ENCODE data around the gene C8B.

DNA sequence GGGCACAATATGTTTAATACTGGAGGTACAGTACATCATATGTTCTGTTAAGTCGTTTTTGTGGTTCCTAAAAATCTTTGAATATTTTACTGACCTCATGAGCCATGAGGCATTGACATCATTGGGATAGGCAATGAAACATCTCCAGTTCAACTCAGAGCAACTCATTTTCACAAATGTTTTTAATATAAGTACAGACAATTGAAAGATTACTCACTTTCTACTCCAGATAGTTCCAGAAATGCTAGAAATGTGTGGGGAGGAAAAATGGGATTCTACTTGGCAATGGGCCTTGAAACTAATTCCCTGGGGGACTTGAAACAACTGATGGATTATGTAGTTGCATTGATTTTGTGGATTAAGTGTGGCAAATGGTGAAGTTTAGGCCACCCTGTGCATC, 7.2 kb upstream of the C8B start:
- TF ChIP-seq EZH2 (IDR thresholded peaks at IDR 0.05; ENCODE audit: low read depth, unreplicated experiment) = no peak
- TF ChIP-seq EZH2phosphoT487 (IDR thresholded peaks at IDR 0.05; ENCODE audit: unreplicated experiment) = no peak
- no peak for TF ChIP-seq CTCF (conservative IDR thresholded peaks at IDR 0.05; ENCODE audit: low read depth in 2 of 2)
- TF ChIP-seq POLR2AphosphoS5 (IDR thresholded peaks at IDR 0.05; ENCODE audit: low read depth) = no peak
- TF ChIP-seq NANOG (IDR thresholded peaks at IDR 0.05; ENCODE audit: borderline replicate concordance) = no peak
- no peak for TF ChIP-seq REST (IDR thresholded peaks at IDR 0.05; ENCODE audit: unreplicated experiment)
- TF ChIP-seq STAT1 (IDR thresholded peaks at IDR 0.05; ENCODE audit: unreplicated experiment) = no peak
- TF ChIP-seq ZNF331 (CRISPR knock-in tag; IDR thresholded peaks at IDR 0.05; ENCODE audit: low read depth) = no peak
- TF ChIP-seq JUNB (IDR thresholded peaks at IDR 0.05; ENCODE audit: unreplicated experiment) = no peak
- no peak for TF ChIP-seq CREB1 (CRISPR knock-in tag; IDR thresholded peaks at IDR 0.05; ENCODE audit: low read depth)
- no peak for TF ChIP-seq ETS1 (IDR thresholded peaks at IDR 0.05)
- no peak for TF ChIP-seq ZNF114 (CRISPR knock-in tag; IDR thresholded peaks at IDR 0.05)
- TF ChIP-seq ZNF462 (CRISPR knock-in tag; IDR thresholded peaks at IDR 0.05) = no peak

Measured in GM23338 (cell line).